HG02943 (cell line): ENCODE results near the gene PODN.

ENCODE experiments used
- ATAC-seq: cut with Tn5 transposase; IDR thresholded peaks from one replicate; pipeline ENCODE4 v1.9.1; 2021; ENCODE audit warnings: mild to moderate bottlenecking, low read depth, moderate library complexity; ENCODE audit not compliant: unreplicated experiment

Gene PODN, protein sequence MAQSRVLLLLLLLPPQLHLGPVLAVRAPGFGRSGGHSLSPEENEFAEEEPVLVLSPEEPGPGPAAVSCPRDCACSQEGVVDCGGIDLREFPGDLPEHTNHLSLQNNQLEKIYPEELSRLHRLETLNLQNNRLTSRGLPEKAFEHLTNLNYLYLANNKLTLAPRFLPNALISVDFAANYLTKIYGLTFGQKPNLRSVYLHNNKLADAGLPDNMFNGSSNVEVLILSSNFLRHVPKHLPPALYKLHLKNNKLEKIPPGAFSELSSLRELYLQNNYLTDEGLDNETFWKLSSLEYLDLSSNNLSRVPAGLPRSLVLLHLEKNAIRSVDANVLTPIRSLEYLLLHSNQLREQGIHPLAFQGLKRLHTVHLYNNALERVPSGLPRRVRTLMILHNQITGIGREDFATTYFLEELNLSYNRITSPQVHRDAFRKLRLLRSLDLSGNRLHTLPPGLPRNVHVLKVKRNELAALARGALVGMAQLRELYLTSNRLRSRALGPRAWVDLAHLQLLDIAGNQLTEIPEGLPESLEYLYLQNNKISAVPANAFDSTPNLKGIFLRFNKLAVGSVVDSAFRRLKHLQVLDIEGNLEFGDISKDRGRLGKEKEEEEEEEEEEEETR

DNA sequence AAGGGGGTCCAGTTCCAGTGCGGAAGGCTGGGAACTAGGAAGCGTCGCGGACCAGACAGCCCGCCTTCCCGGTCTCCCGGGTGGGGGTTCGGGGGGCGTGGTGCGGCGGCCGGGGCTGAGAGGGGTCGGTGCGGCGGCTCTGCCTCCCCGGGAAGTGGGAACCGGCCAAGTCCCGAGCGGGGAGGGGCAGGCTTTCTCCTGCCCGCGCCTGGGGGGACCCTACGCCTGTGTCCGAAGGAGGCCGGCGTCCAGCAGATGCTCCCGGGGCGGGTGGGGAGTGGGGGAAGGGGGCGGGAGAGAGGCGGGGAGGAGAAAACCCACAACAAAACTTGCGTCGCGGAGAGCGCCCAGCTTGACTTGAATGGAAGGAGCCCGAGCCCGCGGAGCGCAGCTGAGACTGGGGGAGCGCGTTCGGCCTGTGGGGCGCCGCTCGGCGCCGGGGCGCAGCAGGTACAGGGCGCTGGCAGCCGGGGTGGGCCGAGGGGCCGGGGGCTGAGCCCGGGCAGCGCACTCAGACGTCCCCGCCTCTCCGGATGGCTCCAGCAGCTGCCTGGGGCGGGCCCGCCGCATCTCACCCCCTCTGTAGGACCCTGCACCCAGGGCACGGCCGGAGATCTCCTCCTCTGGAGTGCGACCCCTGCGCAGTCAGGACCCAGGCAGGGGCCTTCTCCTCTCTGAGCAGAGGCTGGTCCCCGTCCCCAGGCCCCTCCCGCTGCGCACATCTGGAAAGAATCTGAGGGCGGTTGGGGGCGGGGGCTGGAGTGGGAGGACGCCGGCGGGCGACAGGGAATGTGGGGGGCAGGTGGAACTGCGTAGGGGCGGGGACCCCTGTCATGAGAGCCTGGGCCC, at the start of gene PODN:
TSS of gene PODN (plus strand) at position 355 of the 849 bp plus-strand sequence. CDS start 7,643 bp downstream, outside the sequence.
- ATAC-seq: no peak

DNA sequence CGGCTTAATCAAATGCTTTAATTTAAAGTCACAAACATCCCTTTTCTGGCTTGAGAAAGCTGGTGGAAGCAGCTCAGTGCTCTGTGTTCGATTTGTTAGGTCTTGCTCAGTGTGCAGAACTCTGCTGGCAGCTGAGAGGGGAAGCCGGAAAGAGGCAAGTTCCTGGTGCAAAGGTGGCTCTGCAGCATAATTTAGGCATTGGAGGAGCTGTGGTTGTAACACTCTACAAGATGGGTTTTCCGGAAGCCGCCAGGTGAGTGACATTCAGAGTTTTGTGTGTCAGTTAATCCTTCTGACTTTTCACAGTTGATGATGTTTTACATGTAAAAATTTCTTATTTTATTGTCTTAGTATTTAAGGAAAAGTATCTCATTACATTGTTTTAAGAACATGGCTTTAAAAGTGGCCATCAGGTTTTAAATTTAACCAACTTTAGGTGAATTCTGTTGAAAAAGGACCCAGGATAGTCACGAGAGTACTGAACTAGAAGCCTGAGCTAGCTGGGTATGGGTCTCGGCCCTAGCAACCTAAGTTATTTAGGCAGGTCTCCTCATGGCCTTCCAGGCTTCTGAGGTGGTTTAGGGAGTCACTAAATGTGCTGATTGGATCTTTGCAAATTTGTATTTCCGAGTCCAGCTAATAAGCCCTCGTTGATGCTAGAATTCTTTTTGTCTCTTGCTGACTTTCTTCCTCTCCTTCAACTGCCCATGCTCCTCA, 47.1 kb upstream of the PODN start:
- ATAC-seq: peak; percentile 83

DNA sequence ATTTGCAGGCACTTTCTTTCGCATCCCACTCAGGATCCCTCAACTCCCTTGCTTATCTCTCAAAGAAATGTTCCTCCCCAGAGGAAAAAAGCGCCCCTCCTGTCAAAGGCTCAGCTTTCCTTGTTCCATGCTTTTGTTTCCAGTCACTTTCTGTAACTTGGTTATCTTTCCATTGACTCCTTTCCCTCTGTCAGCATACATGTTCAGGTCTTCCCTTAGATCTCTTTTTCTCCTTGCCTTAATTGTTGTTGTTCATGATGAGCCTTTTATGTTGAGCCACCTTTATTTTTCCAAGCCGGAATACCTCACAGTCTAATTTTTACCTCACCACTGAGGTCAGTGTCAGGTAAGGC, 46.5 kb upstream of the PODN start:
- ATAC-seq: no peak

DNA sequence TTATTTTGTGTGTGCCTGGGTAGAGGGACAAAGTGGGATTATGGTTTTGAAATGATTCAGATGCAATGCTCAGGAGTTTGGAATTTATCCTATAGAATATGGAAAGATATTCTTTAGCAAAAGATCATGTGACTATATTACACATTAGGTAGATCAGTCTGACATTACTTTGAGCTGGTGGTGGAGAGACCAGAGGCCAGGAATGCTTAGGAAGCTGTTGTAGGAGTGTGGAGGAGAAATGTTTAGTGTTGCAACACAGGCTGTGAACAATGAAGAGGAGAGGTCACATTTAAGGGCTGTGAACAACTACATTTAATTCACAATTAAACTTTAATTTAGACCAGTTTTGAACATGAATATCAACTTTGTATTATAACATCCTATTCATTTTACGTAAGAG, 45.3 kb upstream of the PODN start:
- no peak for ATAC-seq

DNA sequence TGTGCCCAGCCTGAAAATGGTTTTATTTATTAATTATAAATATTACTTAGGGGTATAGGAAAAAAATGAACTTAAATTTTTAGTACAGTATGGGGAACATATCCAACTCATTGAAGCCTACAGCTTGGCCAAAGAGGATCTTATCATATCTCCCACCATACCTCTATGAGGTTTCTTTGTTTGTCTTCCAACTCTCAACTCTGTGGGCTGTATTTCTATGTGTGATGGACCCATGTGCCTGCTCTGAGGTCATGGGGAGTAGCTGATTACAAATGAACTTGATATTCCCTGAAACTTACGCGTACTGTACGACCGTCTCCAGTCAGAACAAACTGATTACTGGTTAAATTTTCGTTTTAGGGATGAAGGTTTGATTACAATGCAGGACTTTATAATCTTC, 41.4 kb upstream of the PODN start:
- no peak for ATAC-seq

DNA sequence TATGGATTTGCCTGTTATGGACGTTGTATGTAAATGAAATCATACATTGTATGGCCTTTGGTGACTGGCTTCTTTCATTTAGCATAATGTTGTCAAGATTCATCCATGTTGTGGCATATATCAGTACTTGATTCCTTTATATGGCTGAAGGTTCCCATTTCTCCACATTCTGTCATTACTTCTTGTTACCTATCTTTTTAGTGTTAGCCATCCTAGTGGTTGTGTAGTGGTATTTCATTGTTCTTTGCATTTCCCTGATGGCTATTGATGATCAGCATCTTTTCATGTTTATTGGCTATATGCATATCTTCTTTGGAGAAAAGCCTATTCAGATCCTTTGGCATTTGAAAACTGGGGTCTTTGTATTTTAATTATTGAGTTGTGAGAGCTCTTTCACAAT, 39.8 kb upstream of the PODN start:
- ATAC-seq: no peak

DNA sequence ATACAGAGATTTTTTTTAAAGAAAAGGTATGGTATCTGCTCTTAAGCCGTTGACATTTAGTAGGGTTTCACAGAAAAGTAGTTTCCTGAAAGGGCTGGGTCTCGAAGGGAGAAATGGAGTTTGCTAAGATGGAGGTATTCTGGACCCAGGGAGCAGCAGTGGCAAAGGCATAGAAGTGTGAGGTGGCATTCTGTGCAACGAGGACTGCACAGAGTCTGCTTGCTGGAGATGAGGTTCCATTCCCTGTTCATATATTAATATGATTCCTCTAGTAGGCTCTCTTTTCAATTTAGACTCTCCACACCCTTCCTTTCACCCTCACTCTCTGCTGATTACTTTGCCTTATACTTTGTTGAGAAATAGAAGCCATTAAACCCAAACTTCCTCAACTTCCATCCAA, 38.5 kb upstream of the PODN start:
- no peak for ATAC-seq

DNA sequence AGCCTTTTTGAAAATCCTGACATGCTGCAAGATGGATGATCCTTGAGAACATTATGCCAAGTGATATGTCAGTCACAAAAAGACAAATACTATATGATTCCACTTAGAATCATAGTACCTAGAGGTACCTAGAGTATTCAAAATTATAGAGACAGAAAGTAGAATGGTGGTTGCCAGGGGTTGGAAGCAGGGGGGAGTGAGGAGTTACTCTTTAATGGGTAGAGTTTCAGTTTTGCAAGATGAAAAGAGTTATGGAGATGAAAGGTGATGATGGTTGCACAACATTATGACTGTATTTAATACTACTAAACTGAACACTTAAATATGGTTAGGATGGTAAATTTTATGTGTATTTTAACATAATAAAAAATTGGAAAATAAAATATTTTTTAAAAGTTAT, 37.9 kb upstream of the PODN start:
- ATAC-seq: no peak

DNA sequence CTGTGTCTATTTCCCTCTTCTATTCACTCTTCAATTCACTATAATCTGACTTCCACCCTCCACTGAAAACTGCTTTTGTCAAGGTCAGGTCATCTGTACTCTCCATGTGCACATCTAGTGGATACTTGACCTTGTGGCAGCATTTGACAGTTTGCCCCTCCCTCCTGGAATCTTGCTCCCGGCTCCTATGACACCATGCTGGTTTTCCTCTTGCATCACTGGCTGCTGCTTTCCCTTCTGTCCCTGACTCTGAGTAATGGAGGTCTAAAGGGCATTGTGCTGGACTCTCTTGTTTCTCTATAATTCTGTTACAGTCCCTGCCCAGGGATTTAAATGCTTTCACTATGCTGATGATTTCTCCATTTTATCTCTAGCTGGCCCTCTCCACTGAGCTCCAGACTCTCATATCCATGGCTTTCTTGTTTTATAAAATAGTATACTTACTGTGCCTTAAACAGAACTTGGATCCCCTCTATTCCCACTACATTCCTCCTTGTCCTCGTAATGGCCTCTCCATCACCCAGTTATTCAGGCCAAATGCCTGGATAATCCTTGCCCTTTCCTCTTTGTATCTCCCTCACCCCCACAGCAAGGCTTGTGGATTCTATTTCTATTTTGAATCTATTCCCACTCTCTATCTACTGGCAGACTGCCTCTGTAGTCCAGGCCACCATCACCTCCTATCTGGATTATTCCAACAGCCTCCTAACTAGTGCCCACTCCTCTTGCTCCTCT, 36.8 kb upstream of the PODN start:
- no peak for ATAC-seq

DNA sequence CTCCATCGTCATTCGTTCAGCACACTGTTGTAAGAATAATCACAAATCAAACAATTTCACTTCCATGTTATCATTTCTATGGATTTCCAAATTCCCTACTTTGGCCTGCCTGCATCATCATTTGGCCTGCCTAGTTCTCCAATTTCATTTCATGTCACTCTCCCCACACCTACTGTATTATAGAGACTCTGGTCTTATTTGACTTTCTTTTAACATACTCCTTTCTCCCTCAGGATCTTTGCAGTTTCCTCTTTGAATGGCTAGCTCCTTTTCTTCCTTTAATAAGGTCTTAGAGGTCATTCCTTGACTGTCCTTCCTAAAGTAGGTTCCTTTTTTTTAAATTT, 36.3 kb upstream of the PODN start:
- ATAC-seq: no peak

DNA sequence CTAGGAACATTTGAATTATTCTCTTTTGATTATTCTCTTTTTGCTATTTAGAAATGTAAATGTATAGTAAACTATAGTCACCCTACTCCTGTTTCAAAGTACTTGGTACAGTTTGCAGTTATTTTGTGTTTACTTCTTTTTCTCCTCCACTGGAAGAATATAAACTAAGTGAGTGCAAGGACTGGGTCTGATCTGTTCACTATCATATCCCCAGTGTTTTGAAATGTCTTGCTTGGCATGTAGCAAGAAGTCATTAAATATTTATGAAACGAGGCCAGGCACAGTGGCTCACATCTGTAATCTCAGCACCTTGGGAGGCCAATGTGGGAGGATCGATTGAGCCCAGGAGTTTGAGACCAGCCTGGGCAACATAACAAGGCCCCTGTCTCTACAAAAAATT, 35.8 kb upstream of the PODN start:
- no peak for ATAC-seq

DNA sequence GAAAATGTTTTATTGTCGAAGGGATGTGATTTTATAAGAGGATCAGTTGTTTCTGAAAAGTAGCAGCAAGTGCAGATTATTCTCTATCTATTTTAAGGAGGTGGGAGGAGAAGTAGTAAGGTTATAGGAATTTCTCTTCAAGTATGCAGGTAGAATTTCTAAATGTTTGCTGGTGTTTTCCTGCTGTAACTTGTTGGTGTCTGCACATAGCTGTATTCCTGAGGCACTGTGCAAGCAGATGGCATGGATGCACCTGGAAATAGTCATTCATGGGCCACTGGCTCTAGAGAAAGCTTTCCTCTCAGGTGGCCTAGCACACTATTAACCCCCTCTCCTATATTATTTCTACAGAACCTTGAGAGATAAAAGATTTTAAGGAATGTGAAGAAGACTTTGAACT, 30.3 kb upstream of the PODN start:
- no peak for ATAC-seq

DNA sequence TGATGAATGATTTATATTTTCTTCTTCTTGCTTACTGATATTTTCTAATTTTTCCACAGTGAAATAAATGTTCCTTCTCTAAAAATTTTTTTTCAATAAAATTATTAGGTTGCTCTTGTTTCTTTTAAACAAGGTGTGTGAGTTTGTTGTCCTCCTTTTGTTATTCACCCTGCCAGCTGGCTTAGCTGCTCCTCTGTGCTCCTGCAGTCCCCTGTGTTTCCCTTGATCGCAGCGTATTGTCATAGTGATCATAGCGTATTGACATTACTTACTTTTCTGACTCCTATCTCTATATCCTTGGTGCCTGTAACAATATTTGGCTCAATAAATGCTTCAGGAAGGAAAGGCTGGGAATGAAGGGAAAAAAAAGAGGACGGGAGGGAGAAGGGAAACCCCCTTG, 24.9 kb upstream of the PODN start:
- ATAC-seq: no peak

DNA sequence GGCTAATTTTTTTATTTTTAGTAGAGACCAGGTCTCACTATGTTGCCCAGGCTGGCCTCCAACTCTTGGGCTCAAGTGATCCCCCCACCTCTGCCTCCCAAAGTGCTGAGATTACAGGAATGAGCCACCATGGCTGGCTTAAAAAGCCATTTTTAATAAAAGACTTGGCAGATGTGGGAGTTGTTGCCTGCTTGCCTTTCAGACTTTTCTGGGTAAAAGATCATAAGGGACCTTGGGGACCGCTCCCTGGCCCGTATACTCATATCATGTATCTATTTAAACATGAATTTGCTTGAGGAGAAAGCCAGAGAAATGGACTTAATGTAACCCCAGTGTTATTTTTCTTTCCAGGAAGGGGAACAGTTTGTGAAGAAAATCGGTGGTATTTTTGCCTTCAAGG, 23.4 kb upstream of the PODN start:
- ATAC-seq: no peak

DNA sequence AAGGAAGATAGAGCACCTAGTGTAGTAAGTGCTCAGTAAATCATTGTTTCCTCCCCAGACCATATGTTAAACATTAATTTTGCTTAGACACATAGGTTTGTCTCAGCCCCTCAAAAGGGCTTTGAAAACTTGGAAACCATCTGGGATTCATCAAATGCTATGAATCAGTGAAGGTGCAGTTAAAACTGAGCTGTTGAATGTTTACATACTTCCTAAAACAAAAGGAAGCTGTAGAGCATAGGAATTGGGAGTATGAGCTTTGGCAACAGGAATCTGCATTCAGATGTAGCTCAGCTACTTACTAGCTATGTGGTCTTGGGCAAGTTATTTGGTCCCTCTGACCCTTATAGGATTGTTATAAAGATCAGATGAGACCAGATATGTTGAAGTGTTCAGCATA, 18.7 kb upstream of the PODN start:
- ATAC-seq: no peak

DNA sequence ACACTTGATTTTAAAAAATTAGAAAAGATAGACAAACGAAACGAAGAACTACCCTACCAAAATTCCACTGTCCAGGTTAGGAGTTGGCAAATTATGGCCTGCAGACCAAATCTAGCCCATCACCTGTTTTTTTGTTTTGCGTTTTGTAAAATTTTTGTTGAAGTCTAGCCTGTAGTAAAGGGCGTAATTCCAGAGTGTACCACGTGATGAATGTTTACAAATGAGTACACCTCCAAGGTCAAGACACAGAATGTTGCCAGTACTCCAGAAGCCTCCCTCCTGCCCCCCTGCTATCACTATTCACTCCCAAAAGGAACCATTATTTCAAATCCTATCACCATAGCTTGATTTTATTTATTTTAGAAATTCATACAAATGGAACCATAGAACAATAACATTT, 17.1 kb upstream of the PODN start:
- ATAC-seq: no peak

DNA sequence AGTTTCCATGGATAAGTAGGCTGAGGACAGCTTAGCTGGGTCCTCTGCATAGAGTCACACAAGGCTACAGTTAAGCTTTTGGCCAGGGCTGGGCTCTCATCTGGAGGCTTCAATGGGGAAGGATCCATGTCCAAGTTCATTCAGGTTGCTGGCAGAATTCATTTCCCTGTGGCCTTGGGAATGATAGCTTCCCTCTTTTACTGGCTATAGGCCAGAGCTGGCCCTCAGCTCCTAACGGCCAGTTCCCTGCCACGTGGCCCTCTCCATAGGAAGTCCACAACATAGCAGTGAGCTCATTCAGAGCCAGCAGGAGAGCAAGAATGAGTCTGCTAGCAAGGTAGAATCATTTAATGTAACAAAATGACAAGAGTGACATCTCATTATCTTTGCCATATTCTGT, 15.1 kb upstream of the PODN start:
- no peak for ATAC-seq

DNA sequence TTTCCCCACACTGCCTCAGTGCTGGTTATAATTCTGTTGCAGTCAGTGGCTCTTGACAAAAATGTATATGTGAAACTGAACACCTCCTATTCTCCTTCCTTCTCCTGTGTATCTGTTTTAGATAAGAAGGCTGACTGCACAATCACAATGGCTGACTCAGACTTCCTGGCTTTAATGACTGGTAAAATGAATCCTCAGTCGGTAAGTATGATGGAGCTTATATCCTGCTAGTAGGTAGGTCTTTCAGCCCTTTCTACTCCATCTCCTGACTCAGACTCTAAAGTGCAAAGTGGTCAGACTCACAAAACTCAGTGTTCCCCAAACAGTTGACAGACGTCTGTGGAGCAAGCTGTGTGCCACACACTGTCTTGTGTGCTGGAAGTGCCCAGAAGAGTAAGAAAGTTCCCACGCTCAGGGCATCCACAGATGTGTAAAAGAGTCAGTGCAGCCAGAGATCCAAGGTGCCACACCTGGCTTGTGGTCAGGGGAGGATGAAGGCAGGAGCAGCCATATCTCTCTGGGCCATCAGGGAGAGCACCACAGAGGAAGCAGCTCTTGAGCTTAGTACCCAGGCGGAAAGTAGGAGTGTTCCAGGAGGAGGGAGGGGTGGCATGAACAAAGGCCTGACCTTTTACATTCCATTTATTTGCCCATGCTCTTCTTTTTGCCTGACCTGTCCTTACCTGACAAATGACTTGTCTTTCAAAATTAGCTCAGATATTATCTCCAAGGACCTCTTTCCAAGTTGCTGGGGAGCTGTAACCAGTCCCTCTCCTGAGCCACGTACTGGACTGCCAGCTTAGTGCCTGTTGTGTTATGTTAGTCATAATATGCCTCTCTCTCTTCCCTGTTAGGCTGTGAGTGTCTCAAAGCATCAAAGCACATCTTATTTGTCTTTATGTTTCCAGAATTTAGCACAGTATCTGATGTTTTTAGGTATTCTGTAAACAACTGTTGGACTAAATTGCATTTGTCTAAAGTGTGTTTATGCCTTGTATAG, 14.0 kb upstream of the PODN start:
- ATAC-seq: no peak

DNA sequence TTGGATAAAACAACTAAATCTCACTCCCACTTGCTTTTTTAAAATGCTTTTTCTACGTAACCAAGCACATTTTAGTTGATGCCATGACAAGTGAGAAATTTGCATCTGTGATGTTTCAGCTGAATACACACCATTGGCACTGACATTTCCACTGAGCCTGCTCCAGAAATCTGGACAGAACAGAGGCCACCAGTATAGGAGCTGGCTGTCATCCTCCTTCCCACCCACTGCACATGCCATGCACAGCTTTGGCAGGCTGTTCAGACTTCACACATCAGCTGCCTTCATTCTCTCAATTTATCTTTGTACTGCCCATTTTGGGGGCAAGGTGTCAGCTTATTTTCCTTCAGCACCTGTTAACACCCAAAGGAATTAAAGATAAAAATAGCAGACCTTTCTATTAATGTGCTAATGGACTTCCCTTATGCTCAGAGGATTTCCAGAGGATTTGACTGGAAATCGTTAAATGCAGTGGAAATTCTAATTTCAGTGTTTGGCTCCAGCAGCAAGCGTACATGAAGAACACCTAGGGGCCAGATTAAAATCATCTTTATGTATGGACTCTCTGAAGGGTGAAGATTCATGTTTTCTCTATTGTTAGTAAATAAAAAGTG, 12.9 kb upstream of the PODN start:
- no peak for ATAC-seq
